Adrenal gland (tissue), 12 donors: Measurements from ENCODE around the gene ABHD13. TPM values are rescaled to one million over a fixed set of nuclear protein-coding genes. Genes with fewer than 3 reads are reported as not detected.
"Not testable (repeated sequence)": the region's sequence is repeated elsewhere in the genome, so short reads cannot be mapped to it uniquely, and the experiment has no call there.

Source experiments
- DNase-seq, 7 donors: peaks; one replicate each; pipeline ENCODE4 v3.0.0-alpha.2; 2019 to 2020
- H3K27ac ChIP-seq, 5 donors: fragments of 200-600 bp; sonication (generic) in 4 of 5; 1 replicate in 3 of 5; 2 replicates in 2 of 5; pipeline versions ENCODE4 v1.5.1 to v1.8.0; 2016 to 2020; ENCODE audit warnings: mild to moderate bottlenecking in 1 of 5
- H3K27me3 ChIP-seq: fragments of 200-600 bp; 2 replicates; pipeline ENCODE4 v1.8.0; 2021
- H3K36me3 ChIP-seq, 2 donors: fragments of 200-600 bp; replicated peaks in 1 of 2; 1 replicate in 1 of 2; 2 replicates in 1 of 2; pipeline versions ENCODE4 v1.5.1 to v1.8.0; 2018 to 2022
- H3K4me1 ChIP-seq, 2 donors: fragments of 200-600 bp; replicated peaks in 1 of 2; 1 replicate in 1 of 2; 2 replicates in 1 of 2; pipeline versions ENCODE4 v1.5.1 to v1.8.0; 2018 to 2021
- H3K4me3 ChIP-seq, 4 donors: fragments of 200-600 bp; sonication (generic) in 3 of 4; one replicate each; pipeline ENCODE4 v1.5.1; 2016 to 2018
- H3K9me3 ChIP-seq, 3 donors: fragments of 200-600 bp; sonication (generic) in 1 of 3; replicated peaks in 1 of 3; 1 replicate in 2 of 3; 2 replicates in 1 of 3; pipeline versions ENCODE4 v1.5.1 to v1.8.0; 2016 to 2021
- POLR2A ChIP-seq, 2 donors: fragments of 450-650 bp; IDR thresholded peaks; one replicate each; pipeline ENCODE4 v1.6.1; 2017; ENCODE audit warnings: antibody characterized with exemption in 2 of 2, mild to moderate bottlenecking in 2 of 2, moderate library complexity in 1 of 2
- WGBS, 4 donors: extraction: QIAGEN DNeasy Blood & Tissue Kit in 2 of 4; methylation state at CpG; one replicate each; pipeline versions ENCODE4 v1.1.5 to v1.1.7; 2013 to 2017; 5-methylcytosine and 5-hydroxymethylcytosine counted together
- intact Hi-C, 2 donors: fragments of 100-400 bp; cut with DNase I; formaldehyde crosslinking; loops; one replicate each; pipeline versions ENCODE4 v1.14.1 to v1.15.0; 2022 to 2023
- polyA plus RNA-seq, 3 donors: library from polyadenylated mRNA; stranded (reverse); fragments of 200-250 nt in 2 of 3; fragments of 350-450 nt in 1 of 3; fragmentation: Illumina TruSeq in 1 of 3; extraction: RNeasy Lipid Tissue Mini Kit (QIAGEN cat#74804) in 1 of 3; gene quantifications; one replicate each; pipeline ENCODE4 v1.2.3, GENCODE V29; 2013 to 2014
- total RNA-seq, 9 donors: library from RNA; depleted of rRNA in 4 of 9; stranded (reverse); fragments of >200 nt in 4 of 9; fragments of 120-200 nt in 1 of 9; fragmentation: NEBNext Ultra II Directional in 1 of 9; extraction: Animal tissue kit (Norgen Biotek cat#: 25700) in 1 of 9; gene quantifications; one replicate each; pipeline versions ENCODE4 v1.1.0 to v1.2.4, GENCODE V29; 2013 to 2023
- TF ChIP-seq, protein P1 (sequence below), 6 experiments: fragments of 450-650 bp in 4 of 6; fragments of 200-600 bp in 2 of 6; sonication (generic) in 1 of 6; IDR thresholded peaks; 1 replicate in 5 of 6; 2 replicates in 1 of 6; pipeline versions ENCODE4 v1.5.1 to v1.8.0; 2016 to 2021; ENCODE audit warnings: antibody characterized with exemption in 6 of 6, mild to moderate bottlenecking in 2 of 6, moderate library complexity in 1 of 6
- donor health status: healthy with polysubstance abuse.
- donor health status: Bipolar disorder and iron deficiency.
- donor health status: DM: yes; HTN: yes; CAD: no.
- donor health status: DM: no; HTN: no; CAD: no.
- donor health status: DM: no; HTN: no; CAD: no.
- donor health status: DM: yes; HTN: yes; CAD: no.

Gene ABHD13
- total and polyA plus RNA-seq, 12 donors: 2.6 to 11.6 (median 8.3) TPM

DNA sequence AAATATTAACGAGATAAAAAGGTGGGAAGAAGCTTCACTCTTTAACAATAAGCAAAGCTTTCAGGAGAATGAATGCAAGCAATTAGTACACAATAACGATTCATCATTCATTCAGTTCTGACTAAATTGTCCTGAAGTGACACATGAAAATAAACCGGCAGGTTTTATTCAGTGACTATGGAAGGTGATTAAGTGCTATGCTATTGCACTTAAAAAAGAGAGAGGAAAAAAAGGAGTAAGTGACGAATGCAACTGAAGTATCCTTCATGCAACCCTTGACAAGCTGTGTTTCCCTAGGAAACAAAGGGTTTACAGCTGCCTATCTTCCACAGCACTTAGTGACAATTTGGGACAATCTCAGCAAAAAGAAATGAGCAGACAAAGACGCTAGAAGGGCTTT lies 4.2 kb upstream of the ABHD13 start:
- Histone ChIP-seq H3K9me3 (no peaks in the 10 kb centered on the region), H3K4me3 (no peak overlapping the region), H3K4me1 (peaks cover 11 to 21% of the 10 kb centered on the region in 2 donors), H3K36me3 (peaks cover 0 to 16% of the 10 kb centered on the region in 2 donors), H3K27me3 (no peaks in the 10 kb centered on the region), H3K27ac (no peak overlapping the region)
- WGBS, 4 donors: 65 to 78% (median 77%) methylated on average over 5 of the region's 5 CpGs
- TF ChIP-seq POLR2A (IDR thresholded peaks at IDR 0.05): no peak
- TF ChIP-seq, protein P1, sequence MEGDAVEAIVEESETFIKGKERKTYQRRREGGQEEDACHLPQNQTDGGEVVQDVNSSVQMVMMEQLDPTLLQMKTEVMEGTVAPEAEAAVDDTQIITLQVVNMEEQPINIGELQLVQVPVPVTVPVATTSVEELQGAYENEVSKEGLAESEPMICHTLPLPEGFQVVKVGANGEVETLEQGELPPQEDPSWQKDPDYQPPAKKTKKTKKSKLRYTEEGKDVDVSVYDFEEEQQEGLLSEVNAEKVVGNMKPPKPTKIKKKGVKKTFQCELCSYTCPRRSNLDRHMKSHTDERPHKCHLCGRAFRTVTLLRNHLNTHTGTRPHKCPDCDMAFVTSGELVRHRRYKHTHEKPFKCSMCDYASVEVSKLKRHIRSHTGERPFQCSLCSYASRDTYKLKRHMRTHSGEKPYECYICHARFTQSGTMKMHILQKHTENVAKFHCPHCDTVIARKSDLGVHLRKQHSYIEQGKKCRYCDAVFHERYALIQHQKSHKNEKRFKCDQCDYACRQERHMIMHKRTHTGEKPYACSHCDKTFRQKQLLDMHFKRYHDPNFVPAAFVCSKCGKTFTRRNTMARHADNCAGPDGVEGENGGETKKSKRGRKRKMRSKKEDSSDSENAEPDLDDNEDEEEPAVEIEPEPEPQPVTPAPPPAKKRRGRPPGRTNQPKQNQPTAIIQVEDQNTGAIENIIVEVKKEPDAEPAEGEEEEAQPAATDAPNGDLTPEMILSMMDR (IDR thresholded peaks at IDR 0.05): no peak
- no peak for DNase-seq
- intact Hi-C loops: no loop called here

DNA sequence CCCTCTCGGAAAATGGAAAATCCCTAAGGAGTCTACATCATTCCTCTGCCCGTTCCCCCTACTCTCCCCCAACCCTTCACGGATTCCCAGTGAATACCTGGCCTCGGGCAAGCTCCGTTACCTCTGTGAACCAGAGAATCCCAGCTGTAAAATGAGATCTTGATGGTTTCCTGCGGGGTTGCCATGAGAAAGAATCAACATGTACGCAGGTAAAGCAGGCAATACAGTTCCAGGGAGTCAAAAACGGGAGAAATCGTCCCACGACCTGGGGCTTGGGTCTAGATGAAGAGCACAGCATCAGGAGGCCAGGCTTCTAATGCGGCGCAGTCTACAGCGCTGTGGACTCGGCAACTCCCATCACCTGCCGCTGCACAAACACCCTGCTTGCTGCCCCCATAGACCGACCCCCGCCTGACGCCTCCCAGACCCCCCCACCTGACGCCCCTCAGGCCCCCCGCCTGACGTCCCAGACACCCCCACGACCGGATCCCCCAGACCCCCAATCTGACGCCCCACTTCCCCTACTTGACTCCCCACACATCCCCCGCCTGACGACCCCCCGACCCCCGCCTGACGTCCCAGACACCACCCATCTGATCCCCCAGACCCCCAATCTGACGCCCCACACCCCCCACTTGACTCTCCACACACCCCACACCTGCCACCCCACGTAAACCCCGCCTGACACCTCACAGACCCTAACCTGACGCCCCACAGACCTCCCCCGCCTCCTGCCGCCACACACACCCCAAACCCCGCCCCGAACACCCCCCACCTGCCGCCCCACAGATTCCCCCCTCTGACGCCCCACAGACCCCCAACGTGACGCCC lies 3.5 kb upstream of the ABHD13 start:
- peak in 2 of 7 donors; percentile 21 to 63 for DNase-seq
- Histone ChIP-seq H3K4me1 (peaks cover 18 to 28% of the 10 kb centered on the region in 2 donors), H3K27me3 (no peaks in the 10 kb centered on the region), H3K4me3 (peak overlapping the region in 2 of 4 donors; percentile 21 to 63), H3K27ac (peak overlapping the region in 1 of 5 donors; percentile 17), H3K36me3 (peaks cover 0 to 12% of the 10 kb centered on the region in 2 donors), H3K9me3 (no peaks in the 10 kb centered on the region)
- intact Hi-C loops: no loop called here
- WGBS, 4 donors: 14 to 43% (median 21%) methylated on average over 11 to 41 of the region's 41 CpGs
- TF ChIP-seq, protein P1 (IDR thresholded peaks at IDR 0.05): no peak
- no peak for TF ChIP-seq POLR2A (IDR thresholded peaks at IDR 0.05)

GRCh38 chr13:108215436-108215835 lies 2.8 kb upstream of the ABHD13 start, which contains the start of gene LIG4:
LIG4 (minus strand) TSS chr13:108215536; CDS start chr13:108211268, 4,268 bp downstream.
- Histone ChIP-seq H3K4me1 (peaks cover 20 to 35% of the 10 kb centered on the region in 2 donors), H3K36me3 (peaks cover 0 to 4% of the 10 kb centered on the region in 2 donors), H3K27ac (peak within 1 kb of the TSS in 3 of 5 donors; percentile 26 to 77 (median 72)), H3K9me3 (no peaks in the 10 kb centered on the region), H3K27me3 (no peaks in the 10 kb centered on the region), H3K4me3 (peak within 1 kb of the TSS in 3 of 4 donors; percentile 21 to 63 (median 28))
- 0% methylated on average over 2 to 26 of the region's 26 CpGs for WGBS, 4 donors
- intact Hi-C loops: no loop called here
- TF ChIP-seq POLR2A (IDR thresholded peaks at IDR 0.05): peak in 1 of 2 donors; percentile 14
- TF ChIP-seq, protein P1 (IDR thresholded peaks at IDR 0.05): no peak
- peak; percentile 89 to 94 (median 92) for DNase-seq

DNA sequence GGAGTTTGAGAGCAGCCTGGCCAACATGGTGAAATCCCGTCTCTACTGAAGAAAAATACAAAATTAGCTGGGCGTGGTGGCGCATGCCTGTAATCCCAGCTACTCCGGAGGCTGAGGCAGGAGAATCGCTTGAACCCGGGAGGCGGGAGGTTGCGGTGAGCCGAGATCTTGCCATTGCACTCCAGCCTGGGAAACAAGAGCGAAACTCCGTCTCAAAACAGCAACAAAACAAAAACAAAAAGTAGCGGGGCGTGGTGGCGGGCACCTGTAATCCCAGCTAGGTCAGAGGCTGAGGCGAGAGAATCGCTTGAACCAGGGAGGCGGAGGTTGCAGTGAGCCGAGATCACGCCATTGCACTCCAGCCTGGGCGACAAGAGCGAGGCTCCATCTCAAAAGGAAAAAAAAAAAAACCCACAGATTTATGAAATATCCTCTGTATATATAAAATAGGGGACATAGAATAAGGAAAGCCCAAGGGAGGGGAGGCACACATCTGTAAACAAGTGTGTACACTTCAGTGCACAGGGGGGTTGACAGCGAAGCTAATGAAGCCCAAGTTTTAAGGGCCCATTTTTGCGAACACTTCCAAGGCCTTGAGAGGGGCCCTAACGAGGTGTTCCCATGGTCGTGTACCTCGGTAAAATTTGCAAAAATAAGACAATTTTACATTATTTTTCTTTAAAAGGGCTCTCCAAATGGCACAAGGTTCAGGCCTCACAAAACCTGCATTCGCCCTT lies 717 bp upstream of the ABHD13 start:
- 67 to 70% (median 69%) methylated on average over 25 to 27 of the region's 27 CpGs for WGBS, 4 donors
- H3K27ac ChIP-seq: peak overlapping the region; percentile 75 to 91 (median 78)
- peaks cover 20 to 44% of the 10 kb centered on the region in 2 donors for H3K4me1 ChIP-seq
- intact Hi-C loops, H3K27me3 ChIP-seq, H3K36me3 ChIP-seq, H3K9me3 ChIP-seq: not testable (repeated sequence)
- H3K4me3 ChIP-seq: peak overlapping the region in 3 of 4 donors; percentile 85 to 90 (median 87)
- DNase-seq: peak in 2 of 7 donors; percentile 10 to 21
